UCSD-AML1 (cell line): ENCODE results near the gene TGFBRAP1.

ENCODE experiments used
- DNase-seq: peaks from one replicate; lab custom pipeline; 2025; ENCODE audit not compliant: unreplicated experiment; lab: John Stamatoyannopoulos, UW

The TGFBRAP1 gene, protein sequence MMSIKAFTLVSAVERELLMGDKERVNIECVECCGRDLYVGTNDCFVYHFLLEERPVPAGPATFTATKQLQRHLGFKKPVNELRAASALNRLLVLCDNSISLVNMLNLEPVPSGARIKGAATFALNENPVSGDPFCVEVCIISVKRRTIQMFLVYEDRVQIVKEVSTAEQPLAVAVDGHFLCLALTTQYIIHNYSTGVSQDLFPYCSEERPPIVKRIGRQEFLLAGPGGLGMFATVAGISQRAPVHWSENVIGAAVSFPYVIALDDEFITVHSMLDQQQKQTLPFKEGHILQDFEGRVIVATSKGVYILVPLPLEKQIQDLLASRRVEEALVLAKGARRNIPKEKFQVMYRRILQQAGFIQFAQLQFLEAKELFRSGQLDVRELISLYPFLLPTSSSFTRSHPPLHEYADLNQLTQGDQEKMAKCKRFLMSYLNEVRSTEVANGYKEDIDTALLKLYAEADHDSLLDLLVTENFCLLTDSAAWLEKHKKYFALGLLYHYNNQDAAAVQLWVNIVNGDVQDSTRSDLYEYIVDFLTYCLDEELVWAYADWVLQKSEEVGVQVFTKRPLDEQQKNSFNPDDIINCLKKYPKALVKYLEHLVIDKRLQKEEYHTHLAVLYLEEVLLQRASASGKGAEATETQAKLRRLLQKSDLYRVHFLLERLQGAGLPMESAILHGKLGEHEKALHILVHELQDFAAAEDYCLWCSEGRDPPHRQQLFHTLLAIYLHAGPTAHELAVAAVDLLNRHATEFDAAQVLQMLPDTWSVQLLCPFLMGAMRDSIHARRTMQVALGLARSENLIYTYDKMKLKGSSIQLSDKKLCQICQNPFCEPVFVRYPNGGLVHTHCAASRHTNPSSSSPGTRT

DNA sequence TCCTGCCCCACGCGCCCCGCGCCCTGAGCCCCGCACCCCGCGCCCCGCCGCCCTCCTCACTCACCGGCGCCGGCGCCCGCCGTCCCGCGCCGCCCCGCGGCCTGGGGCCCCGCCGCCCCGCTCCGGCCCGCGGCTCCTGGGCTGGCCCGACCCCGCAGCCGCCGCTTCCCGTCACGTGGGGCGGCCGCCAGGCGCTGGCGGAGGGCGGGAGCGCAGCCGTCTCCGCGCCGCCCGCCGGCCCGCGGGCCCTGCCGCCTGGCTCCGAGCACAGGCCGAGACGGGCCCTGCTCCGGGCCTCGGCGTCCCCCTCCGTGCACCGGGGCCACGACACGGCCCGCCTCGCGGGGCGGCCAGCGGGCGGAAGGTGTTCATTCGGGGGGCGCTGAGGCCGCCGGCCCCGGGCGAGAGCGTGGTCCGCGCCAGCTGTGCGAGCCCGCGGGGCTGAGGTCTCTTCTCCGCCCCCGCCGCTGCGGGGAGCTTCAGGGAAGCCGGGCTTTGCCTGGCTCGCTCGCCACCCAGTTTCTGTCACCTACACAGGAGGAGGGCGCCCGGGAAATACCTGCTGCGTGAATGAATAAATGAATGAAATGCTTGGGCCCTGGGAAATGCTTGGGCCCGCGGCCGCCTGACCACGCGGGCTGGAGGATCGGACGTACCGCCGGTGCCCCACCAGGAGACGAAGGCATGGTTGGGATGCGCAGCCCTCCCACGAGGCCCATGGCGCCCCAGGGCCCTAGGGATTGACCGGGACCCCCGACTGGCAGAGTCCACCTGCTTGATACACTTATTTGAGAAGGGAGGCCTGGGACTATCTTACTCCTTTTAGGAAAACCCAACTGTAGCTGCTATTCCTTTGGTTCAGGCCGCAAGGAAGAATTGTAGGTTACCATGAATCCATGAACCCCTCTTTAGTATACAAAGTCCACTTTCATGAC lies at the start of gene TGFBRAP1:
TSS of gene TGFBRAP1 (minus strand) at position 175 of the 935 bp plus-strand sequence. CDS start 21,434 bp downstream, outside the sequence.
- peak; percentile 69 for DNase-seq

DNA sequence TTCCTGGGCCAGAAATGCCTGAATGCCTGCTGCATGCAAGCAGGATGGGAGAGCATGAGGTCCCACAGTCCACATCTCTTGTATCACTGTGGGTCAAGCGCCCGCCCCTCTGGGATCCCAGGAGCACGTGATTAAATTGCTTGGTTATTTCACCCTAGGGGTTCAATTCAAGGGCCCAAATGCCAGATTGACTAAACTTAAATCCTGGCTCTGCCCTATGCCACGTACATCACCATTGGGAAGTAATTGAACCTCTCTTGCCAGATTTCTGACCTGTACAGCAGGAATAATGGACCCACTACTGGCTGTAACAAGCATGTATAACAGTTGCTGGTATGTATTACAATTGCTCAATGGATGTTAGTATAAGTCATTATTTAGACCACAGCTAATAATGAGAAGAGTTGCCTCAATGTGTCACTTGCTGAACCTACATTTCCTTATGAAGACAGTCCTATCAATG lies 49.4 kb upstream of the TGFBRAP1 start:
- no peak for DNase-seq

DNA sequence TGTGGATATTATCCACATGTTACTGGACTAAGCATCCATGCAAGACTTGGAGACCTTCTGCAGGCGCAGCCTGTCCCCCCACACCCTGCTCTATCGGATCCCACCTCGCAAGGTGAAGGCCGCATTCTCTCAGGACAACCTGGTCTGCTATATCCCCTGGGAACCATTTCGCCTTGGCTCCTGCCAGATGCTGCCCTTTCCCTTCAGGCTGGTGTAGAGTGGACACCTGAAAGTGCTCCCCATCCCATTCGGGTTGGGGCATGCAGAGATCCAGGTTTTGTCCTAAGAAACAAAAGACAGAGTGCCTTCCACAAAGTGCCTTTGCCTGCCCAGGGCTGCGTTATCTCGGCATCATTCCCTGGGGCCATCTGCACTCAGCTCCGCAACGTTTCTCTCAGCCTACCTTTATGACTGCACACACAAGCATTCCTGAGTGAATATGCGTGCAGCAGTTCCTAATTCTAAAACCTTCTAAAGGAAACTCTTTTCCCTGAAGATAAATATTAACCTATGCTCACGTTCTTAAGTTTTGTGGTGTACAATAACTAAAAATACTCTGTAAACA lies 48.8 kb upstream of the TGFBRAP1 start:
- no peak for DNase-seq

DNA sequence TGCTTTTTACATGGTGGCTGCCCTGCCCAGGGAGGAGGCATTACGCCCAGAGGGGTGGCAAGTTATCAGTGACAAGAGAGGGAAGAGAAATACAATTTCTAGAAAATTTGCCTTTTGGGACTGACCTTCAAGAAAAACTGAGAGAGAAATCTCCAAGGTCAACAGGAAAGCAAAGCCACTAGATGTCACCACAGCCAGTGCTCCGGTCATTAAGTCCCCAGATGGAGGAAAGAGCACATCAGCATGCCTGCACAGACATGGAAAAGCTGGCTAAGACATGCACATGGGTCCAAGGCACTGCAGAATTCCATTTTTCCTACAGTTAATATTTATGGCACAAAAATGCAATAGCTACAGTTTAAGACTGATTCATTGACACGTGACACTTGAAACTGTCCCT lies 48.3 kb upstream of the TGFBRAP1 start:
- no peak for DNase-seq

DNA sequence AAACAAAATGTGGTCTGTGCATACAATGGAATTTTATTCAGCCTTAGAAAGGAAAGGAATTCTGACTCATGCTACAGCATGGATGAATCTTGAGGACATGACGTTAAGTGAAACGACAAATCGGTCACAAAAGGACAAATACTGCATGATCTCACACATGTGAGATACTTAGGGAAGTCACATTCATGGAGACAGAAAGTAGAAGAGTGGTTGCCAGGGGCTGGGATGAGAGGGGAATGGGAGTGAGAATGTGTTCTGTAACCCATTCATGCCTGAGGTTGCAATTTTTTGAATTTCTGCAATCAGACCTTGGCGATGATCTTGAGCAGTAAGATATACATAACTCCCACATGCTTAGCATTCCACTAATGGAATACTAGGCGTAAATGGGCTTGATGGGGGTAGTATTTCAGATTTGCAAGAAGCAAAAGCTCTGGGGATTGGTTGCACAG lies 47.3 kb upstream of the TGFBRAP1 start:
- DNase-seq: no peak

DNA sequence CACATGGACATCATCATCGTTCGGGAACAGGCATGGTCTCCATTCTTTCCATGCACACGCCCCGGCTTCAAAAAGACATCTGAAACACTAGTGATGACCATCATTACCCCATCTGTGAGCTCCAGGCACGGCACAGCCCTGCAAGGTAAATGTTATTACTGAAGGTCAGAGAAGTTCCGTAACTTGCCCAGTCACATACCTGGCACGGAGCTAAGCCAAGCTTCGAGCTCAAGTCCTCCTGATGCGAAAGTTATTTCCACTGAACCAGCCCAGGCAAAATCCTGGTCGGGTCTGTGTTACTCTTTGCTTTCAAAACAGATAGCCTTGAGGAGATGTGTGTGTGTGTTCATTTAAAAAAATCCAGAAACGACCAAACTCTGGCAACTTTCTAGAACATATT lies 46.5 kb upstream of the TGFBRAP1 start:
- no peak for DNase-seq

DNA sequence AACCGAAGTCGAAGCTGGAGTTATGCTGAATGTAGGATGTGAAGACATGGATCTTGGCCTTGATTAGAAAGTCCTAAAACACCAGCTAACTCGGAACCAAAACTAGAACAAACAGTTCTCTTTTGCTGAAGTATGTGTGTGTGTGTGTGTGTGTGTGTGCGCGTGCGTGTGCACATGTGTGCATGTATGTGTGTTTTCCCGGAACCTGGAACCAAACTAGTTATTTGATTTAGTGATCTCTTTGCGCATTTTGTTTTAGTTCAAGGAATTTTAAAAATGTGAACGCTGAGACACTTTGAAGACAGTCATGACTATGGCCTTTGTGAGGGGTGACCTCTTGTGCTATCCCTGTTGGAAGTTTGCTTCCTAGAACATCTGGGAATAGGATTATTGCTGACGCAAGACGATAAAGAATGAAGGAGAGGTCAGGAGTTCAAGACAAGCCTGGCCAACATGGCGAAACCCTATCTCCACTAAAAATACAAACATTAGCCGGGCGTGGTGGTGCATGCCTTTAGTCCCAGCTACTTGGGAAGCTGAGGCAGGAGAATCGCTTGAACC lies 45.5 kb upstream of the TGFBRAP1 start:
- no peak for DNase-seq

DNA sequence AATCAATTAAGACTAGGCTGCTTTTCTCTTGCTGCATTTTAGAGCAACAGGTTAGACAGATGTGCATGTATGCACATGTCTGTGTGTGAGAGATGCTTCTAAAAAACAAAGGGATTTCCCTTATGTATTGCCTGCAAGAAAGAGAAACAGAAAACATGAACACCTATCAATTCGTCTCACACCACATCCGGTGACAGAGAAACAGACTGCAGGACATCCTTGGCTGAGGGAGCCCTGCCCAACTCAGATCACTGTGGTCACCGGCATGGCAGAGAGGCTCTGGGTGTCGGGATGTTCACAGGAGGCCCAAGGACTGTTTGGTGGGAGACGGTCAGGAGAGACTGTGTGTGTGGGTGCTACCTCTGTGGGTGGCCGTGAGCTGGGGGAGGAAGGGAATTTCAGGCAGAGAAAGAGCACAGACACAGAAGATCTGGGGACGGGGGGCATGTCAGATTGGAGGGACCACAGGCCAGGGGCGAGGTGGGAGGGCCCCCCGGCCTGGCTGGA lies 44.4 kb upstream of the TGFBRAP1 start:
- DNase-seq: no peak

DNA sequence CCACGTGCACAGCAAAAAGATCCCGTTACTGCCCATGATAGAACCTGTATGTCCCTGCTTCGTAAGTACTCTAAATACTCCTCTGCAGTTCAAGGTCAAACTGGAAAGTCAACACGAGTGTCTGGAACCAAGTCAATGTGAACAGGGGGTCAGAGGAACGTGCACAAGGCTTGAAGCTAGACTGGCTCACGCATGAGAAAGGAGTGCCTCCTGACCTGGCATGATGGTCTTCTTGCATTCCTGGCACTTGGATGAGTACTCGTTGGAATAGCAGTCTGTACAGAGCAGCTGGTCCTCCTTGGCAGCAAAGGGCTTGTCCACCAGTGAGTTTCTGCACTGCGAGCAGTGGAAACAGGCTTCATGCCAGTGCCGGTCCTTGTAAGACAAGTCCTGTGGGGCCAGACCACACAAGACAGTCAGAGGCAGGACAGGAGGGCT lies 43.8 kb upstream of the TGFBRAP1 start:
- no peak for DNase-seq

DNA sequence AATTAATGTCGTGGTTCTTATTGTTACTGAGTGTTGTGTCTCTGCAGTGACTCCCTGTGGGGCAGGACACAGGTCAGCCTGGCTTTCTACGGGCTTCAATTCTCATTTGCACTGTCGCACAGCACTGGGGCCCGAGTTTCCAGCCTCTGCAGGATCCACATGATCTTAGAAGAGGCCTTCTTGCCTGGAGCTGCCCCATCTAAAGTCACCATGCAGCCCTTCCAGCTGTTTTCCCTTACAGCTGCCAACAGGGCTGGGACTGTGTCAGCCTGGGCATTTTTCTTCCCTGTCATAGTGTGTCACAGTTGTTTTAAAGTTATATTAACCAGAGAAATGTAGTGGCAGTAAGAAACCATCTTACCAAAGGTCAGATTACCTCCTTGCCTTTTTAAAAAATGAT lies 42.3 kb upstream of the TGFBRAP1 start:
- DNase-seq: no peak

DNA sequence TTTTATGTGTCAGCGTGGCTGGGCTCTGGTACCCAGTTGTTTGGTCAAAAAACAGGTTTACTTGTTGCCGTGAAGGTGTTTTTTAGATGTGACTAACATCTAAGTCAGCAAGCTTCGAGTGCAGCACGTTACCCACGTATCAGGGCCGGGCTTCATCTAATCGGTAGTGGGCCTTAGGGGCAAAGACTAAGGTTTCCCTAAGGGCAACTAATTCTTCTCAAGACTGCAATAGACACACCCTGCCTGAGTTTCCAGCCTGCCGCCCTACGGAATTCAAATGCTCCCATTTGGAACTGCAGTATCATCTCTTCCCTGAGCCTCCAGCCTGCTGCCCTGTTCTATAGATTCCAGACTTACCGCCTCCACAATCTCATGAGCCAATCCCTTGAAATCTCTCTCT lies 41.6 kb upstream of the TGFBRAP1 start:
- DNase-seq: no peak

DNA sequence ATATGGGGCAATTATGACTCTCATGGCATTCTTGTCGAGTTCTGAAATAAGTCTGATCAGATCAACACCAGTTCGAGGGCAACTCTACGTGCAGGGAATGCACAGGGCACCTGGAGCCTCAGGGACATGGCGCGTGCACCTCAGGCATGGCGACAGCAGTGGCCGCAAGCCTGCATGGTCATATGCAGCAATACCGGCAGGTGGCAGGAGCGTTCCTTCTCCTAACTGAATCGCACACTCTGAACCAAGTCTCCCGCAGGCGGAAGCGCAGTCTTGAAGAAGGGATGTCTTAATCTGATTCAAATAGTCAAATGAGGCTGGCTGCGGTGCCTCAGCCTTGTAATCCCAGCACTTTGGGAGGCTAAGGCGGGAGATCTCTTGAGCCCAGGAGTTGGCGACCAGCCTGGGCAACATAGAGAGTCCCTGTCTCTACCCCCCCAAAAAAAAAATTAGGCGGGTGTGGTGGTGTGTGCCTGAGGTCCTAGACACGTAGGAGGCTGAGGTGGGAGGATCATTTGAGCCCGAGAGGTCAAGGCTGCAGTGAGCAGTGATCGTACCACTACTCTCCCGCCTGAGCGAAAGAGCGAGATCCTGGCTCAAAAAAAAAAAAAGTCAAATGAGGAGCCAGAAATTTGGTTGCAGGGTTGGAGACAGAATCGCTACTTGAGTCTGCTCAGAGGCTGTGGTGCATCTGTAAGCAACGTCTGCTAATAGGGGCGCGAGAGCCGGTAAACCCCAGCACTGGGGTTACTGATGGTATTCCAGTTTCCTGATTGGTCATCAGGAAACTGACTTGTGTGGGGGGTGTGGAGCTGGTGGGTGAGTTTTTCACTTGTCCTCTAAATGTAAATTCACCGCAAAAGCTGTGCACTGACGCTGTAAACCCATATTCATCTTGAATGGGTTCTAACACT lies 40.5 kb upstream of the TGFBRAP1 start:
- DNase-seq: peak; percentile 81

DNA sequence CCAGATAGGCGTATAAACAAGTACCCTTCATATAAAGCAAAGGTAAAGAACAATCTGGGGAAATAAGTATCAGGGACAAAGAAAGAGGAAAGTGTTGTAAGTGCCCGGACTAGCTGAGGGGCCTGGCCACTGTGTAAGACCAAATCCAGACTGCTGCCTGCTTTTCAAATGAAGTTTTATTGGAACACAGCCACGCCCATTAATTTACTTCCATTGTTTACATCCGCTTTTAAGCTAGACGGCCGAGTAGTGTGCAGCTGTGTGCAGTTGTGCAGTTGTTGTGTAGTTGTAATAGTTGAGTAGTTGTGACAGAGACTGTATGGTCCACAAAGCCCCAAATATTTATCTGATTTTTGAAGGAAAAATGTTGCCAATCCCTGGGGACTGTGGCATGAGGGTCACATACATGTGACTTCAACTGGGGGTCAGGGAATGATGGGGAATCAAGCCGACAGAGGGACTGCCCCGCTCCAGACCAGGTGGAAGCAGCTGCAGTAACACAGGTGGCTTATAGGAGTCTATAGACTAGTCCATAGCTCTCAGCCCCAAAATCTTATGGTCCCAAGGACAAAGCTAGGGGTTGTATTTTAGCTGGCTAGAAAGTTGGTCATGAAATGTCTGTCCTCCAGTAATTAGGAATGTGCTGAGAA lies 39.3 kb upstream of the TGFBRAP1 start:
- DNase-seq: no peak

DNA sequence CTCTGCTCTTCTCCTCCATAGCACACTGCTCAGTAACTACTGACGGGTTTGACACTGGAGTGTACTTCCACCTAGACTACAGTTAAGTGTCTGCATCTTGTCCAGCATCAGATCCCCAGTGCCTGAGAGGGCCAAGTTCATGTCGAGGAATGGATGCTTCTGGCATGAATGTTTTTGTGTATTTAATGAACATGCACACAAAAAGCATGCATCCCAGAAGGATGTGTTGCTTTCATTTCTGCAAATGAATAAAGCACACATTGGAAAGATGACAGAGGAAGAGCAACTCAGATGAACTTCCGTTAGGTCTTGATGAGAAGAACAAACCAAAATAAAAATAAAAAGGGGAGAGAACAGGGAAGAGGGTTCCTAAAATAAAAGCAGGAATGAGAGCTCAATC lies 35.7 kb upstream of the TGFBRAP1 start:
- DNase-seq: no peak

DNA sequence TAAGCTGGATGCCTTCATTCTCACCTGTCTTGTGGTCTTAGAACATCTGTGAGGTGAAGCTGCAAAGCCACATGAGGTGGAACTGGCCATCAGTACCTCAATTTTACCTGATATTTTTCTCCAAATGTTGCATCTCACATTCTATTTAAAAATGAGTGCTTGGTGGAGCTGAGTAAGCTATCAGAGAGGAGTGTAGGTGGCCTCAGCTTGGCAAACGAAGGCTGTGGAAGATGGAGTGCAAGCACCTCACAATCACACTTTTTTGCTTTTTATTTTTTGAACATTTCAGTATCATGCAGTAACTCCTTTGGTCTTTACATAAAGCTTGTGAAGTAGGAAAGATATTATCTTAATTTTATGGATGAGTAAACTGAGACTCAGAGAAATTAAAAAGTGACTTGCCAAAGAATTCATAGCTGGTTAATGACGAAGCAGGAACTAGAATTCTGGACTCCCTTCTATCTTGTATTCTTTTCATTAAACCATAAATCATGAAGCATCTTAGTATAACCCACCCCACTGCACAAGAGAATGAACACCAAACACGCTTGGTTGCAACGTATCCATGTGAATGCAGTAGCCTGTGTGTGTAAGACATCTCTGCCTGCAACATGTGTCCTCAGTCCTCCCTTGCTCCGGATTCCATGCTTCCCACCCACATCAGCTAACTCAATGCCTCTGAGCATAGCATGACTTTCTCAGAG lies 35.1 kb upstream of the TGFBRAP1 start:
- DNase-seq: no peak

DNA sequence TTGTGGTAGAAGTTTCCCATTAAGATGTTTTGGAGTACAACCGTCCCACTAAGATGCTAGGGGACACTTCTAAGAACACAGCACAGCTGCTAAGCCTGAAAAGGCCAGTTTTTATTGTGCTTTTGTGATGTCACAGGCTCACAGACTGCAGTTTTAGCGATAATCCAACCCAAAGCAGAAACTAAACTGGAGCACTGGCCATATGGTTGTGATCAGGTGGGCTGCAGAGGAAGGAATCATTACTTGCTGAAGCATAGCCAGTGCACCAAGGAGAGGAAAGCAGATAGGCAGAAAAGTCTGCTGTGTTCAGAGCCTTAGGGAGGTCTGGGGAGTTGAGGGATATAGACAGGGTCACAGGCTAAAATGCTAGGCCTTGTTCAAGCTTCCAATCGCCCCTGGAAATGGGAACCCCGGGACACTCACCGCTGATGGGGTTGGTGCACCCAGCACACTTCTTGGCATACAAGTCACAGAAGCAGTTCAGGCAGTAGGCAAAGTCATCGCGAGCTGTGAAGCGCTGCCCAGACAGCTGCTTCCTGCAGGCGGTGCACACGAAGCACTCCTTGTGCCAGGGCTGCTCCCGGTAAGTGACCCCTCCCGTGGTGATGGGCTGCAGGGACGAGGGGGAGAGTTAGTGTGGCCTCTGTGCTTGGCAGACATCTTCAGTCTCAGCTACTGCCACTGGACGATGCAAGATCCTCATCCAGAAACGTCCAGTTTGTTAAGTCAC lies 33.5 kb upstream of the TGFBRAP1 start:
- no peak for DNase-seq
